Subcutaneous adipose tissue (tissue), 4 donors: ENCODE measurements around the gene NRXN2. TPM values are rescaled to one million over a fixed set of nuclear protein-coding genes. Genes with fewer than 3 reads are reported as not detected.

Source experiments
- total RNA-seq, 4 donors: library from RNA; depleted of rRNA; stranded (reverse); fragments of >200 nt; gene quantifications; one replicate each; pipeline ENCODE4 v1.1.0, GENCODE V29; 2016
- TF ChIP-seq, protein P1 (sequence below): fragments of 450-650 bp; IDR thresholded peaks from one replicate; pipeline ENCODE4 v1.5.1; 2016; ENCODE audit warnings: low read depth, mild to moderate bottlenecking, control low read depth, antibody characterized with exemption, moderate library complexity

NRXN2 gene
- total RNA-seq, 4 donors from 2014 or later = 0.16 to 7.0 (median 2.9) TPM

DNA sequence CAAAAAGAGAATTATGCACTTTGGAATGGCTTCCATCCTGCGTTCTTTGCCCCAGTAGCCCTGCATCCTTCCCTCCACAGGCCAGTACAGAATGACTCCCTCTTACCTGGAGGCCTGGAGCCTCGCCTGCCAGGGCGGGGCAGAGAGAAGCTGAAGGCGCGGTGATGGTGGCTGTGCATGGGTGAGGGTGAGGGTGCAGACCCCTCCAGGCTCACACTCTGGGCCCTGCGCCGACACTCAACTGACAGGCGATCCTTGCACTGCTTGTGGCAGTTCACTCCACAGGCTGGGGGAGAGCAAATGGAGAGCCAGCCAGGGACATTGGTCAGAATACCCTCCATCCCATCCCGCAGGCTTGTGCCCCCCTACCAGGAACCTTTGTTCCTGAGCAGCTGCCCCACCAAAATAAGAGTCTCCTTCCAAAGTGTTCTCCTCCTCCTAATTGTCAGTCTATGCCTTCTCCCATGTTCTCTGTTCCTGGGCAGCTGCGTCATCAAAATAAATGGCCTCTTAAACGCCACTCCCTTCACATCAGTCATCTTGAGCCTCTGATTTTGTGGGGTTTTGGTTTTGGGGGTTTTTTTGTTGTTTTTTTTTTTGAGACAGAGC, 5.9 kb upstream of the NRXN2 start:
- TF ChIP-seq, protein P1, sequence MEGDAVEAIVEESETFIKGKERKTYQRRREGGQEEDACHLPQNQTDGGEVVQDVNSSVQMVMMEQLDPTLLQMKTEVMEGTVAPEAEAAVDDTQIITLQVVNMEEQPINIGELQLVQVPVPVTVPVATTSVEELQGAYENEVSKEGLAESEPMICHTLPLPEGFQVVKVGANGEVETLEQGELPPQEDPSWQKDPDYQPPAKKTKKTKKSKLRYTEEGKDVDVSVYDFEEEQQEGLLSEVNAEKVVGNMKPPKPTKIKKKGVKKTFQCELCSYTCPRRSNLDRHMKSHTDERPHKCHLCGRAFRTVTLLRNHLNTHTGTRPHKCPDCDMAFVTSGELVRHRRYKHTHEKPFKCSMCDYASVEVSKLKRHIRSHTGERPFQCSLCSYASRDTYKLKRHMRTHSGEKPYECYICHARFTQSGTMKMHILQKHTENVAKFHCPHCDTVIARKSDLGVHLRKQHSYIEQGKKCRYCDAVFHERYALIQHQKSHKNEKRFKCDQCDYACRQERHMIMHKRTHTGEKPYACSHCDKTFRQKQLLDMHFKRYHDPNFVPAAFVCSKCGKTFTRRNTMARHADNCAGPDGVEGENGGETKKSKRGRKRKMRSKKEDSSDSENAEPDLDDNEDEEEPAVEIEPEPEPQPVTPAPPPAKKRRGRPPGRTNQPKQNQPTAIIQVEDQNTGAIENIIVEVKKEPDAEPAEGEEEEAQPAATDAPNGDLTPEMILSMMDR = no peak

- TF ChIP-seq, protein P1 = no peak
Measured at GRCh38 chr11:64726867-64727530, 4.0 kb upstream of the NRXN2 start.

- TF ChIP-seq, protein P1 = no peak
Measured at GRCh38 chr11:64726211-64726641, 3.2 kb upstream of the NRXN2 start.

GRCh38 chr11:64724863-64725532, 2.0 kb upstream of the NRXN2 start:
- TF ChIP-seq, protein P1 = no peak

DNA sequence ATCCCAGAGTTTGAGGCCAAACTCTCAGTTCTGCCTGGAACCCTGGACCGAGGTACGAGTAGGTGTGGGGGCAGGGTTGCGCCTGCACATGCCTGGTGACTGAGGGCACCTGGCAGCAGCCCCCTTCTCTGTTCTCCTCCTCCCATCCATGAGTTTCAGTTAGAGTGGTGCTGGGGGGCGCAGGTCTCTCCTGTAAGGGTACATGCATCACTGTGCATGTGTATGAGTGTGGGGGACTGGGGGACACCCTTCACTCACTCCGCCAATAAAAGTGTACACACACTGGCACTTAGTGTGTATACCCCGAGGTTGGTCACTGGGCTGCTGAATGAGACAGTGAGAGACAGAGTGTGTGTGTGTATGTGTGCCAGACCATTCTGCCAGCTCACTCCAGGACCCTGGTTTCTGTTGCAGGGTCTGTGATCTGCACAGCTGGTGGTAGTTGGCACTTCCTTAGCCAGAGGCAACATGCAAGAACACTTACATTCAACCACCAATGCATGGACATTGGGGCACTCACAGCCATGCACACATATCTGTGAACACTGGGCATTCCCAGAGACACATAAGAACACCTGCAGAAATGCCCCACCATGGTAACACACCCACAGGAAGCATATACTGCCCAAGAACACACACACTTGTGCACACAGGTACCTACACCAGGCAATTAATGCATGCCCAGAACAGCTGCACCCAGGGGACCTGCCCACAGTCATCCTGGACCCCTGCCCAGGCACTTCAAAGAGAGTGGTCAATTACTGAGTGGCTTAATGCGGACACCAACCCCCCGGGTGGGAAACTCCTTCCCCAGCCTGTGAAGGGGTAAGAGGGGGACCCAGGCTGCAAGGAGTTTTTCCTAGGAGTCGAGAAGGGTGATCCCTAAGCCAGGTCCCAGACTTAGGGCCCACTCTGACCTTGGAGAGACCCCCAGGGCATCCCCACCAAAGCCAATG, 1.2 kb upstream of the NRXN2 start:
- TF ChIP-seq, protein P1 = no peak

- TF ChIP-seq, protein P1 = no peak
Measured at GRCh38 chr11:64722141-64723065, 594 bp downstream of the NRXN2 start.
